Epithelial cell of esophagus (primary cell): ENCODE results near the gene CCDC39.

Experiments used
- DNase-seq: peaks from one replicate; pipeline ENCODE4 v3.0.0; 2010; ENCODE audit warnings: low read depth
- H3K4me3 ChIP-seq: 2 replicates; pipeline ENCODE4 v1.5.1; 2011; ENCODE audit warnings: mild to moderate bottlenecking, low read length, control low read depth
- TF ChIP-seq, protein P1 (sequence below): IDR thresholded peaks from 2 replicates; pipeline ENCODE4 v1.5.1; 2011; ENCODE audit warnings: low read depth, mild to moderate bottlenecking, low read length, control low read depth, inconsistent platforms; ENCODE audit not compliant: insufficient read depth; ENCODE audit errors: missing control alignments

The CCDC39 gene

DNA sequence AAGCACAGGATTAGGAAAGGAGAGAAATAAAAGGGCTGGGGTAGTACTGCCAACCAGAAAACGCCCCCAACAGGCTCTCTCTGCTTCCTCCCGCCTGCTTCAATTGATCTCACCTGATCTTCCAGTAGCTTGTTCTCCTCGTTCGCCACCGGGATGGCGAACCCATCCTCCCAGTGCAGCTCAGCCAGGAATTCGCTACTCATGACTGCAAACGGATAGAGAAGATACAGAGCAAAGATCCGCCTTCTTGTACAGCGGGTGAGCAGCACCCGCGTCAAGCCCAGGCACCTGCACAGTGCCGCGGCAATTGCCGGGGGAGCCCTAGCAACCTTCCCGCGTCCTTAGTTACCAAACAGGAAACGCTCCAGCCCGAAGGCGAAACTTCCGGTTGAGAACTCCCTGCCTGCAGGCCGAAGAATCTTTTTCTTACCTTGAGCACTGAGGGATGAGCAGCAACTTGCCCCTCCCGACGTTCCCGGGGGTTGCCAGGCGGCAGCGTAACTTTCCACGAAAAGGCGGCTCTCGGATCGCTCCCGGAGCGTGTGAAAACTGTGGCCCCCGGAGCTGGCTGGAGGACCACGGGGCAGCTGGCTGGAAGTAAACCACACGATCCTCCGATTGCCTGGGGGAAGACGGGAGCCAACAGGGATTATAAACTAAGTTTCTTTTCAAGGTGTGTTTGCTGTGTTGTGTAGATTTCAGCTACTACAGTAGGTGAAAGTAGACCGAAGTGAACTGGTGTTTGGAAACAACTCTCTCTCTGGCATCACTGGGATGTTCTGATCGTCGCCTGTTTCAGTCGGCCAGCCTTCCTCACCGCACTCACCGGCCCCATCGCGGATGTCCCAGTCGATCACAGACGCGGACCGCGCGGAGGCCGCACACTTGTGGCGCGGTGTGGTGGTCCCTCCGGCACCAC, at the start of gene CCDC39:
TSS of gene CCDC39 (minus strand) at position 312 of the 919 bp plus-strand sequence. CDS start at position 203, 109 bp downstream.
- H3K4me3 ChIP-seq: peak within 1 kb of the TSS; percentile 66
- peak; percentile 81 for DNase-seq
- TF ChIP-seq, protein P1, sequence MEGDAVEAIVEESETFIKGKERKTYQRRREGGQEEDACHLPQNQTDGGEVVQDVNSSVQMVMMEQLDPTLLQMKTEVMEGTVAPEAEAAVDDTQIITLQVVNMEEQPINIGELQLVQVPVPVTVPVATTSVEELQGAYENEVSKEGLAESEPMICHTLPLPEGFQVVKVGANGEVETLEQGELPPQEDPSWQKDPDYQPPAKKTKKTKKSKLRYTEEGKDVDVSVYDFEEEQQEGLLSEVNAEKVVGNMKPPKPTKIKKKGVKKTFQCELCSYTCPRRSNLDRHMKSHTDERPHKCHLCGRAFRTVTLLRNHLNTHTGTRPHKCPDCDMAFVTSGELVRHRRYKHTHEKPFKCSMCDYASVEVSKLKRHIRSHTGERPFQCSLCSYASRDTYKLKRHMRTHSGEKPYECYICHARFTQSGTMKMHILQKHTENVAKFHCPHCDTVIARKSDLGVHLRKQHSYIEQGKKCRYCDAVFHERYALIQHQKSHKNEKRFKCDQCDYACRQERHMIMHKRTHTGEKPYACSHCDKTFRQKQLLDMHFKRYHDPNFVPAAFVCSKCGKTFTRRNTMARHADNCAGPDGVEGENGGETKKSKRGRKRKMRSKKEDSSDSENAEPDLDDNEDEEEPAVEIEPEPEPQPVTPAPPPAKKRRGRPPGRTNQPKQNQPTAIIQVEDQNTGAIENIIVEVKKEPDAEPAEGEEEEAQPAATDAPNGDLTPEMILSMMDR: no peak

GRCh38 chr3:180720012-180720411, 40.7 kb upstream of the CCDC39 start:
- TF ChIP-seq, protein P1: no peak
- no peak for DNase-seq
- no peak overlapping the region for H3K4me3 ChIP-seq

DNA sequence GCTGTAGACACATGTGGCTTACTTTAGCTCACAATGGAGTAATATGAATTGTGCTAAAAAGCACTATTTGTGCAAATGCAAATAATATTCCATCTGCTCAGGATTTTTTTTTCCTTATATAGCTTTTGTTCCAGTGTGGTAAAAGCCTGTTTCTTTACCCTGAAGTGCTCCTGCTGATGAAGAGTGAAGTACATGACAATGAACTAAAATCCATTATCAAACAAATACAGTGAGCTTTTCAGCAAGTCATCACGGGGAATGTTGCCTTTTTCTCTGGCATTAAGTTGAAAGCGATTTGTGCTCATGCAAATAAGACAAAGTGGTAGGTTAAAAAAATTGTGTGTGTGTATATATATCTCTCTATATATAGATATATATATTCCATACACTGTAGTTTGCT, 28.6 kb upstream of the CCDC39 start:
- DNase-seq: no peak
- TF ChIP-seq, protein P1: no peak
- no peak overlapping the region for H3K4me3 ChIP-seq

GRCh38 chr3:180705619-180706018, 26.3 kb upstream of the CCDC39 start:
- no peak overlapping the region for H3K4me3 ChIP-seq
- DNase-seq: no peak
- TF ChIP-seq, protein P1: no peak

DNA sequence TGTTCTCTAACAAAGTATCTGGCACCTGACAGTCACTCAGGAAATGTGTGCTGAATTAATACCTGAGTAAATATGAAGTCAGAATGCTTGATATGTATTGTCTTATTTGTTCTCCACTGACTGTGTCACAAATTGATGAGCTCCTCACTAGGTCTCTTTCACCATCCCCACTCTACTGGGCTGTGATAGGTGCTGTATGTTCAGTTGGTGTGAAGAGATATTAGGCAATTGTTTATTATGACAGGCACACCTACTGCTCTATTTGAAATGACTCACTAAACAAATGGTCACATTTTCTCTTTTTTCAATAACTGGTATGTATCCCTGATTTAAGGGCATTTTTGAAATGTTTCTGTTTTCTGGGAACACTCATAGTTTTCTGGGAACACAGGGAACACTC, 25.2 kb upstream of the CCDC39 start:
- TF ChIP-seq, protein P1: no peak
- peak; percentile 69 for DNase-seq
- no peak overlapping the region for H3K4me3 ChIP-seq

DNA sequence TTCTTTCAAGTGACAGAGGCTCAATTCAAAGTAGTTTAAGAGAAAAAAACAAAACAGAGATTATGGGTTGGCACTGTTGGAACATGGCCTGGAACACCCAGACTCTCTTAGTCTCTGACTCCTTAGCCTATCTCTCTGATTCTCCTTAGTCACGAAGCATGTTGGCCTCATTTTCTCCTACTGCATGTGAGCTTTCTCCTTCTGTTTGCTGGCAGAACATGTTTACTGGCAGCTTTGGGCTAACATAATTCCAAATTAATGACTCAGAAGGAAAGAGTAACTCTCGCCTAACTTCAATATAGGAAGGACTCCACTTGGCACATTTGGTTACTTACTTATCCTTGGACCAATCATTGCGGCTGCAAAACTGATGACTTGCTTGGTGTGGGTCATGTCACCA, 21.7 kb upstream of the CCDC39 start:
- H3K4me3 ChIP-seq: no peak overlapping the region
- peak; percentile 66 for DNase-seq
- TF ChIP-seq, protein P1: no peak
